Common myeloid progenitor, CD34-positive (primary cell): ENCODE measurements around the gene PLEKHJ1.

ENCODE experiments used
- CTCF ChIA-PET: fragments of 350-600 bp; sonication (Branson Sonifier 250); formaldehyde crosslinking; loops from one replicate; lab custom pipeline; 2021; ENCODE audit warnings: antibody characterized with exemption; lab: Charles Lee
- POLR2A ChIA-PET: fragments of 350-600 bp; sonication (Branson Sonifier 250); formaldehyde crosslinking; loops from one replicate; lab custom pipeline; 2021; ENCODE audit warnings: antibody characterized with exemption; lab: Charles Lee
- DNase-seq, 3 donors: peaks; one replicate each; pipeline versions ENCODE4 v3.0.0 to v3.0.0-alpha.2; 2013
- H3K27ac ChIP-seq, 2 experiments: 1 replicate in 1 of 2; 2 replicates in 1 of 2; pipeline ENCODE4 v1.7.0; 2013; ENCODE audit warnings: inconsistent platforms in 2 of 2, low read length in 2 of 2, mild to moderate bottlenecking in 2 of 2, low read depth in 1 of 2, moderate library complexity in 1 of 2; ENCODE audit not compliant: severe bottlenecking in 2 of 2, insufficient read depth in 1 of 2, poor library complexity in 1 of 2
- H3K27me3 ChIP-seq, 5 experiments: replicated peaks in 2 of 5; 1 replicate in 3 of 5; 2 replicates in 2 of 5; pipeline versions ENCODE4 v1.6.1 to v1.7.0; 2013; ENCODE audit warnings: low read length in 4 of 5, mild to moderate bottlenecking in 2 of 5, moderate library complexity in 2 of 5, inconsistent platforms in 1 of 5; ENCODE audit not compliant: insufficient read depth in 5 of 5, control insufficient read depth in 4 of 5
- H3K36me3 ChIP-seq, 4 experiments: 1 replicate in 2 of 4; 2 replicates in 2 of 4; pipeline versions ENCODE4 v1.6.1 to v1.7.0; 2013; ENCODE audit warnings: low read length in 3 of 4, control low read depth in 1 of 4, mild to moderate bottlenecking in 1 of 4; ENCODE audit not compliant: control insufficient read depth in 4 of 4, insufficient read depth in 4 of 4
- H3K4me1 ChIP-seq, 4 experiments: 1 replicate in 3 of 4; 2 replicates in 1 of 4; pipeline versions ENCODE4 v1.6.1 to v1.7.1; 2013; ENCODE audit warnings: low read length in 3 of 4, mild to moderate bottlenecking in 3 of 4, control low read depth in 1 of 4, inconsistent platforms in 1 of 4, moderate library complexity in 1 of 4; ENCODE audit not compliant: control insufficient read depth in 4 of 4, insufficient read depth in 4 of 4; ENCODE audit errors: control extremely low read depth in 1 of 4
- H3K4me3 ChIP-seq, 7 experiments: 1 replicate in 4 of 7; 2 replicates in 3 of 7; pipeline versions ENCODE4 v1.5.1 to v1.7.0; 2013; ENCODE audit warnings: mild to moderate bottlenecking in 7 of 7, low read length in 6 of 7, moderate library complexity in 6 of 7, inconsistent platforms in 2 of 7, low read depth in 2 of 7, control low read depth in 1 of 7; ENCODE audit not compliant: insufficient read depth in 4 of 7, control insufficient read depth in 1 of 7; ENCODE audit errors: extremely low read depth in 1 of 7
- H3K9me3 ChIP-seq, 5 experiments: 1 replicate in 4 of 5; 2 replicates in 1 of 5; pipeline versions ENCODE4 v1.6.1 to v1.7.1; 2013; ENCODE audit warnings: low read length in 4 of 5, mild to moderate bottlenecking in 2 of 5, inconsistent platforms in 1 of 5, low read depth in 1 of 5, moderate library complexity in 1 of 5; ENCODE audit not compliant: control insufficient read depth in 4 of 5, insufficient read depth in 2 of 5; ENCODE audit errors: control extremely low read depth in 1 of 5
- WGBS: methylation state at CpG from one replicate; pipeline ENCODE4 v1.1.5; 2013; ENCODE audit not compliant: insufficient coverage; 5-methylcytosine and 5-hydroxymethylcytosine counted together

PLEKHJ1 gene

GRCh38 chr19:2209408-2209807 is 26.7 kb downstream of the PLEKHJ1 start:
- no peak overlapping the region for H3K27ac ChIP-seq
- 96% methylated on average over 10 of the region's 17 CpGs for WGBS

GRCh38 chr19:2208975-2209374 is 27.2 kb downstream of the PLEKHJ1 start:
- 89% methylated on average over 10 of the region's 10 CpGs for WGBS
- ChIA-PET POLR2A (interaction anchor here (0.6 kb wide), 1 partner anchor 21 kb away, joined by 3 read pairs; no protein-coding TSS in a partner anchor), CTCF (no interaction called here)
- Histone ChIP-seq H3K4me3 (no peak overlapping the region), H3K36me3 (peaks cover 0 to 85% (median 62%) of the 10 kb centered on the region in 4 experiments), H3K27ac (no peak overlapping the region), H3K9me3 (no peaks in the 10 kb centered on the region), H3K27me3 (no peaks in the 10 kb centered on the region), H3K4me1 (no peaks in the 10 kb centered on the region)
- DNase-seq, result no peak

More at GRCh38 chr19:2209408-2209807, 26.7 kb downstream of the PLEKHJ1 start:
- ChIA-PET CTCF (no interaction called here), POLR2A (no interaction called here)
- Histone ChIP-seq H3K27me3 (no peaks in the 10 kb centered on the region), H3K4me1 (no peaks in the 10 kb centered on the region), H3K9me3 (no peaks in the 10 kb centered on the region), H3K4me3 (no peak overlapping the region), H3K36me3 (peaks cover under 1 to 85% (median 63%) of the 10 kb centered on the region in 4 experiments)
- DNase-seq, result no peak

- WGBS, result 93% methylated on average over 29 of the region's 36 CpGs
- CTCF ChIA-PET, result interaction anchor here (1.2 to 1.6 kb wide), 2 partner anchors 8 to 13 kb away, joined by 3 to 6 read pairs; no protein-coding TSS in a partner anchor
- Histone ChIP-seq H3K9me3 (no peaks in the 10 kb centered on the region), H3K27ac (no peak overlapping the region), H3K4me1 (no peaks in the 10 kb centered on the region), H3K27me3 (no peaks in the 10 kb centered on the region), H3K36me3 (peaks cover 0 to 85% (median 59%) of the 10 kb centered on the region in 4 experiments), H3K4me3 (no peak overlapping the region)
- POLR2A ChIA-PET, result interaction anchor here (0.6 kb wide), 1 partner anchor 20 kb away, joined by 3 read pairs; no protein-coding TSS in a partner anchor
- peak in 2 of 3 donors; percentile 14 to 25 for DNase-seq
These were observed 27.9 kb downstream of the PLEKHJ1 start for GRCh38 chr19:2207991-2208860.

- Histone ChIP-seq H3K27me3 (no peaks in the 10 kb centered on the region), H3K36me3 (peaks cover 0 to 84% (median 53%) of the 10 kb centered on the region in 4 experiments), H3K27ac (no peak overlapping the region), H3K4me3 (no peak overlapping the region), H3K9me3 (no peaks in the 10 kb centered on the region), H3K4me1 (no peaks in the 10 kb centered on the region)
- POLR2A ChIA-PET, result no interaction called here
- no peak for DNase-seq
- CTCF ChIA-PET, result interaction anchor here (1.2 to 1.6 kb wide), 2 partner anchors 9 to 15 kb away, joined by 3 to 6 read pairs; no protein-coding TSS in a partner anchor
- 98% methylated on average over 10 of the region's 15 CpGs for WGBS
These were observed 29.1 kb downstream of the PLEKHJ1 start for GRCh38 chr19:2207008-2207407.

- Histone ChIP-seq H3K4me3 (no peak overlapping the region), H3K36me3 (peaks cover 0 to 68% (median 41%) of the 10 kb centered on the region in 4 experiments), H3K27me3 (no peaks in the 10 kb centered on the region), H3K27ac (no peak overlapping the region), H3K4me1 (no peaks in the 10 kb centered on the region), H3K9me3 (no peaks in the 10 kb centered on the region)
- POLR2A ChIA-PET, result no interaction called here
- 98% methylated on average over 14 of the region's 15 CpGs for WGBS
- CTCF ChIA-PET, result interaction anchor here (1.1 to 1.7 kb wide), 2 partner anchors 20 to 37 kb away, joined by 3 to 6 read pairs; no protein-coding TSS in a partner anchor
- DNase-seq, result no peak
These were observed 33.8 kb downstream of the PLEKHJ1 start for GRCh38 chr19:2202366-2202765.

GRCh38 chr19:2201473-2202148 is 34.5 kb downstream of the PLEKHJ1 start:
- H3K4me3 ChIP-seq, result no peak overlapping the region
- H3K9me3 ChIP-seq, result no peaks in the 10 kb centered on the region
- H3K36me3 ChIP-seq, result peaks cover 0 to 68% (median 38%) of the 10 kb centered on the region in 4 experiments
- H3K27ac ChIP-seq, result no peak overlapping the region
- DNase-seq, result no peak
- CTCF ChIA-PET, result interaction anchor here (1.7 kb wide), 1 partner anchor 19 kb away, joined by 6 read pairs; no protein-coding TSS in a partner anchor
- 96% methylated on average over 21 of the region's 21 CpGs for WGBS
- H3K27me3 ChIP-seq, result no peaks in the 10 kb centered on the region
- no peaks in the 10 kb centered on the region for H3K4me1 ChIP-seq
- POLR2A ChIA-PET, result interaction anchor here (0.6 kb wide), 1 partner anchor 1460 kb away, joined by 3 read pairs; no protein-coding TSS in a partner anchor
